Liver (tissue), 3 donors: ENCODE results near the gene FANK1.

Source experiments
- CTCF ChIP-seq: fragments of 150-350 bp; IDR thresholded peaks from 2 replicates; pipeline ENCODE4 v1.5.1; 2017; ENCODE audit warnings: improper control_type of control experiment, low read depth, low read length; ENCODE audit not compliant: missing input control
- EGR1 ChIP-seq, 2 donors: IDR thresholded peaks; 2 replicates each; pipeline ENCODE4 v1.6.1; 2016 to 2018; ENCODE audit warnings: antibody characterized with exemption in 2 of 2, low read depth in 2 of 2
- RAD21 ChIP-seq, 2 donors: IDR thresholded peaks; 2 replicates each; pipeline ENCODE4 v1.6.1; 2016; ENCODE audit warnings: antibody characterized with exemption in 2 of 2, mild to moderate bottlenecking in 2 of 2
- REST ChIP-seq: IDR thresholded peaks from 2 replicates; pipeline ENCODE4 v1.6.1; 2016; ENCODE audit warnings: antibody characterized with exemption, mild to moderate bottlenecking
- SP1 ChIP-seq: IDR thresholded peaks from 2 replicates; pipeline ENCODE4 v1.6.1; 2018; ENCODE audit warnings: antibody characterized with exemption, mild to moderate bottlenecking
- TF ChIP-seq, protein P1 (sequence below): IDR thresholded peaks from 2 replicates; pipeline ENCODE4 v1.6.1; 2016; ENCODE audit warnings: antibody characterized with exemption
- TF ChIP-seq, protein P2 (sequence below): IDR thresholded peaks from 2 replicates; pipeline ENCODE4 v1.6.1; 2016; ENCODE audit warnings: antibody characterized with exemption
- donor health status: healthy.
- donor health status: healthy.

GRCh38 chr10:125929618-125930017 is 33.3 kb downstream of the FANK1 start:
- TF ChIP-seq REST (no peak), EGR1 (IDR thresholded peaks at IDR 0.05; ENCODE audit: low read depth in 2 of 2) (no peak), CTCF (no peak), RAD21 (IDR thresholded peaks at IDR 0.05) (no peak), SP1 (no peak)
- TF ChIP-seq, protein P1, sequence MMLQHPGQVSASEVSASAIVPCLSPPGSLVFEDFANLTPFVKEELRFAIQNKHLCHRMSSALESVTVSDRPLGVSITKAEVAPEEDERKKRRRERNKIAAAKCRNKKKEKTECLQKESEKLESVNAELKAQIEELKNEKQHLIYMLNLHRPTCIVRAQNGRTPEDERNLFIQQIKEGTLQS = no peak
- TF ChIP-seq, protein P2, sequence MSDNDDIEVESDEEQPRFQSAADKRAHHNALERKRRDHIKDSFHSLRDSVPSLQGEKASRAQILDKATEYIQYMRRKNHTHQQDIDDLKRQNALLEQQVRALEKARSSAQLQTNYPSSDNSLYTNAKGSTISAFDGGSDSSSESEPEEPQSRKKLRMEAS = no peak
